Posterior cingulate gyrus (tissue), 11 donors: ENCODE data around the gene LYAR.
"Not testable (repeated sequence)": the region's sequence is repeated elsewhere in the genome, so short reads cannot be mapped to it uniquely, and the experiment has no call there.

Experiments used
- DNase-seq, 10 donors: peaks; one replicate each; pipeline versions ENCODE4 v3.0.0 to v3.0.0-alpha.2; 2020 to 2021; ENCODE audit warnings: mixed read lengths in 3 of 10
- intact Hi-C: fragments of 100-400 bp; cut with DNase I; formaldehyde crosslinking; loops from one replicate; pipeline ENCODE4 v1.15.1; 2023

Gene LYAR

GRCh38 chr4:4269331-4269731, 20.6 kb downstream of the LYAR start:
- intact Hi-C loops = no loop called here
- DNase-seq = no peak

- intact Hi-C loops = no loop called here
- no peak for DNase-seq
Observed at GRCh38 chr4:4268776-4269175, 21.2 kb downstream of the LYAR start.

DNA sequence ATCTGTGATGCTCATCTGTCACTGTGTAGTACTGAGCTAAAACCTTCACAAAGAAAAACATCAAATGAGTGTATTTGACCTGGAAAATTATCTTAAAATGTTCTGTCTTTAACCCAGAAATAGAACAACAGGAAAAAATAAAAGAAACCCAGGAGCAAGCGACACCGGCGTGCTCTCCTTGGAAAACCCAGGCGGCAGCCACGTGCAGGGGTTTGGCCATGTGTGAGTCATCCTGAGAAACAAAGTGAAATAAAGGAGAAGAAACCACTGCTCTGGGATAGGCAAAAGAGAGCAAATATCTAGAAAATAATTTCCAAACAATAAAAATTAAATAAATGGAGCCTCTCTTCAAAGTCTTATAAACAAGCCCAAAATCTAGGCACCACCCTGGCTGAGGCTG, 22.0 kb downstream of the LYAR start:
- intact Hi-C loops = no loop called here
- DNase-seq = no peak

DNA sequence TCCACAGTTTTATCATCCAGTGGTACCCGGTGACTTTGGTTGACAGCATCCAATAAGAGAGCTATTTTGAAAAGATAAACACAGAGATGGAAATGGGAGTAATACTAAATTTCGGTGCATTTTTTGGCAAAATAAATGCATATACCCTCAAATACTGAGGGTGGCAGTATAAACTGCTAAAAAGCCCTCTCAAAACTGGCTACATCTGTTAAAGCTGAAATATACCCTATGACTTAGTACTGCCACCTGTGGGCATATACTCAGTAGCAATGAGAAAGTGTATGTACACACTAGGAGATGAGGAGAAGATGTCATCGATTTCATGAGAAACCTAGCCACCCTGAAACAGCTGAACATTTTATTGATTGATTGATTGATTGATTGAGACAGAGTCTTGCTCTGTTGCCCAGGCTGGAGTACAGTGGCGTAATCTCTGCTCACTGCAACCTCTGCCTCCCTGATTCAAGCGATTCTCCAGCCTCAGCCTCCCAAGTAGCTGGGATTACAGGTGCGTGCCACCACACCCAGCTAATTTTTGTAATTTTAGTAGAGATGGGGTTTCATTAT, 29.7 kb downstream of the LYAR start:
- no peak for DNase-seq
- intact Hi-C loops = no loop called here

GRCh38 chr4:4259484-4260100, 30.4 kb downstream of the LYAR start:
- no peak for DNase-seq
- intact Hi-C loops = no loop called here

GRCh38 chr4:4257705-4258104, 32.2 kb downstream of the LYAR start:
- DNase-seq, intact Hi-C loops: not testable (repeated sequence)

DNA sequence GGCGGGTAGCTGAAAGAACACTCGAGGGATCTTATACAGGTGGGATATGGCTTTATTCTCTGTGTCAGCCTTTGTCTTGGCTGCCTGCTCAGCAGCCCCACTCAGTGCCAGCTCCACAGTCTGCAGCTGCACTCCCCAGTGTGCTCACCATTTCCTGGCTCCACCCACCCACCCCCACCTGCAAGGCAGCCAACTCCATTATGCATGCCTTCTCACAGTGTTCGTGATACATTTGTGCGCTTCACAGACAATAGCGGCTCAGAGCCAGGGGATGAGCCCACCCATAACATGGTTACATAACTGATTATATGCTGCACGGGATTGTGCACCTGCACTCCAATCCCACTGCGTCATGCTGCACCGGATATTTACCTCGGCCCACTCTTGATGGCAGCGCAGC, 33.2 kb downstream of the LYAR start:
- DNase-seq = no peak
- intact Hi-C loops = no loop called here

- intact Hi-C loops = no loop called here
- DNase-seq = peak; percentile 60 to 97 (median 80)
Observed at GRCh38 chr4:4254666-4255065, 35.3 kb downstream of the LYAR start.

DNA sequence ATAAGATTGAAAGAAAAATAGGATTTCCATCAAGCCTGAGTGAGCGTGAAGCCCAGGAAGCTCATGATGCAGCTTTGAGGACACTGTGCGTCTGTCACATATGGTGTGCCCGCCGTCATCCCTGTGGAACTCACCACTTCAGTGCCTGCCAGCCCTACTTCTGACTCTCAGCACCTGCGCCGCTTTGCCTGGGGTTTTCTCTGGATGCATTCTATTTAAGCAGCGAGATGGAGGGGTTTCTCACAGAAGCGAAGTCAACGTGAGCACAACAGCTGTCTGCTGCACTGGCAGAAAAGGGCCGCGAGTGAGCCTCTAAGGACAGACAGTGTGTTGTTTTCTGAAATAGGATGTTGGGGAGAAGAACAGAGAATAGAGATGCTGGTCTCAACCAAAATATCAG, 35.8 kb downstream of the LYAR start:
- intact Hi-C loops = no loop called here
- peak in 4 of 10 donors; percentile 14 to 31 (median 18) for DNase-seq

- DNase-seq = no peak
- intact Hi-C loops = loop anchor here (1.0 to 5.0 kb wide), 2 partner anchors 40 to 292 kb away; partner anchors contain the start of genes LYAR, STX18 and ZBTB49
Observed at GRCh38 chr4:4249866-4250265, 40.1 kb downstream of the LYAR start.

GRCh38 chr4:4249342-4249741, 40.6 kb downstream of the LYAR start:
- not testable (repeated sequence) for DNase-seq
- intact Hi-C loops = loop anchor here (1.0 to 5.0 kb wide), 2 partner anchors 41 to 293 kb away; partner anchors contain the start of genes LYAR, STX18 and ZBTB49

- intact Hi-C loops = loop anchor here (1.0 to 5.0 kb wide), 2 partner anchors 41 to 293 kb away; partner anchors contain the start of genes LYAR, STX18 and ZBTB49
- DNase-seq = no peak
Observed at GRCh38 chr4:4248885-4249203, 41.1 kb downstream of the LYAR start.

GRCh38 chr4:4248029-4248884, 41.7 kb downstream of the LYAR start, which contains the start of gene TMEM128:
TSS of gene TMEM128 (minus strand) at chr4:4248223. CDS start at chr4:4248202, 21 bp downstream.
- intact Hi-C loops = loop anchor here (5.0 kb wide), 1 partner anchor 294 kb away; the partner anchor contains the start of gene STX18
- DNase-seq = peak; percentile 93 to 99 (median 95)

DNA sequence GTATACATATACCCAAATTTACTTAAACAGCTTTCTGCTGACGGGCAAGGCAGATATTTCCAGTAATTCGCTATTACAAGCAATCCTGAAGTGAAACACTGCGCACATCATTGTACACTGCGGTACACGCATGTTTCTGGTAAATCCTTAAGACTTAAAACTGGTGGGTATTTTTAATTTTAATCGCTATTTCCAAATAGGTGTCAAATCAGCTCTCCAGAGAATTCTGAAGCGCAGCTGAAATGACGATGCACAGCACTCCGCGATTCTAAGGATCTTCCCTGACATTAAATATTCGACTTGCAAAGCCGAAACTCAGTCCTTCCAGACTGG, 42.3 kb downstream of the LYAR start:
- intact Hi-C loops = loop anchor here (5.0 kb wide), 1 partner anchor 295 kb away; the partner anchor contains the start of gene STX18
- DNase-seq = no peak

- intact Hi-C loops = loop anchor here (5.0 kb wide), 1 partner anchor 297 kb away; the partner anchor contains the start of gene STX18
Observed at GRCh38 chr4:4245172-4245571, 44.8 kb downstream of the LYAR start.

GRCh38 chr4:4239551-4239950, 50.4 kb downstream of the LYAR start:
- intact Hi-C loops, DNase-seq: not testable (repeated sequence)

More at GRCh38 chr4:4245172-4245571, 44.8 kb downstream of the LYAR start:
- DNase-seq = no peak

- no peak for DNase-seq
- intact Hi-C loops = no loop called here
Observed at GRCh38 chr4:4233610-4234009, 56.3 kb downstream of the LYAR start.

GRCh38 chr4:4228356-4228668, 61.6 kb downstream of the LYAR start:
- intact Hi-C loops = no loop called here
- DNase-seq = no peak

DNA sequence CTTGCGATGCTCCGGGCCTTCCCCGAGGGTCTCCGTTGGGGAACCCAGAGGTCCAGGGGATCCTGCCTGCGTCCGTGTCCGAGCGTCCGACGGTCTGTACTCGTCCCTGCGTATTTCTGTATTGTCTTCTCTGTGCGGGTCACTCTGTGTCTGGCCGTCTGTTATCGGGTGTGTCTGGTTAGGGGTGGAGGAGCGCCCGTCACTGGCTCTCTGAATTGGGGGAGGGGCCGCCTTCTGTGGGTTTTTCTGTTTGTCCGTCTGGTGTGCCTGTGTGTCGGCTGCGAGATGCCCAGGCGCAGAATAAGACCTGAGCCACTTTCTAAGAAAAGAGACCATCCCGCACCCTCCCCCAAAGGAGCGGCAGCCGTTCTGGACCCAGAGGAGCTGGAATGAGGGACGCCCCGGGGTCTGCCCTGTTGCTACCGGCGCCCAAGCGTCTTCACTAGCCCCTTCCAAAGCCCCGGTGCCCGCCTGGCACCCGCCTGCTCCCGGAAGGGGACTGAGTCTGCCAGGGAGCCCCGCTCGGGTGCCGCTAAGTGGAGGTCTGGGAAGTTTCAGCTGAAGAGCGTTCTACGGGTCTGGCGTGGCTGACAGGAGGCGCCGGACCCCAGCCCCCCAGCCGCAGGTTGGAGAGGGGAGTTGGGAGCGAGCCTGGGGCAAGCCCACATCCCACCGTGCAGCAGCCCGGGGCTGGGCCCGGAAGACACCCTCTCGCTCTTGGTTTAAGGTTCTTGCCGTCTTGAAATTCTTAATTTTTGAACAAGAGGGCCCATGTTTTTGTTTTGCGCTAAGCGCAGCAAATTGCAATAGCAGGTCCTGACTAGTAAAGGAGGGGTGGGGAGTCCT, 62.2 kb downstream of the LYAR start:
- peak in 1 of 10 donors; percentile 59 for DNase-seq
- intact Hi-C loops = no loop called here
